DMS79 treated with DMSO at 0.1 percent for 48 hours (cell line): Measurements from ENCODE around the gene STAT5A.
"Not testable (repeated sequence)": the region's sequence is repeated elsewhere in the genome, so short reads cannot be mapped to it uniquely, and the experiment has no call there.

Source experiments
- DNase-seq: peaks from one replicate; lab custom pipeline; 2025; lab: John Stamatoyannopoulos, UW

STAT5A gene

GRCh38 chr17:42334677-42335076 lies 46.4 kb downstream of the STAT5A start:
- DNase-seq = no peak

DNA sequence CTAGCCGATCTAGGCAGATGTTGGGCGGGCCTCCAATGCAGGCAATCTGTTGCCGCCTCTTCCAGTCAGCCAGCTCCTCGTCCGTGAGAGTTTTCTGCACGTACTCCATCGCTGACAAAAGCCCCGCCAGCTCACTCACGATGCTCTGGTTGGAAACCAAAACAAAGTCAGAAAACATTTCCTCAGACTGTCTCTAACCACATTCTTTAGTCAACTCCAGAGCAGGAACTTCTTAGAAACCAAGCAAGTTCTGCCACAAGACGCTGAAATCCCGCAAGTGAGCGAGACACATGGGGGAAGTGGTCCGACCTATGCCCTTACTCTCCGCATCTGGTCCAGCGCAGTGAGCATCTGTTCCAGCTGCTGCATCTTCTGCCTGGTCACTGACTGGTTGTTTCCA lies 49.1 kb downstream of the STAT5A start:
- DNase-seq = no peak

GRCh38 chr17:42338427-42338985 lies 50.2 kb downstream of the STAT5A start:
- DNase-seq = no peak

- DNase-seq = no peak
Observed at GRCh38 chr17:42339221-42339620, 50.9 kb downstream of the STAT5A start.

- DNase-seq = no peak
Observed at GRCh38 chr17:42340691-42341127, 52.4 kb downstream of the STAT5A start.

GRCh38 chr17:42341568-42341967 lies 53.3 kb downstream of the STAT5A start:
- DNase-seq = no peak

DNA sequence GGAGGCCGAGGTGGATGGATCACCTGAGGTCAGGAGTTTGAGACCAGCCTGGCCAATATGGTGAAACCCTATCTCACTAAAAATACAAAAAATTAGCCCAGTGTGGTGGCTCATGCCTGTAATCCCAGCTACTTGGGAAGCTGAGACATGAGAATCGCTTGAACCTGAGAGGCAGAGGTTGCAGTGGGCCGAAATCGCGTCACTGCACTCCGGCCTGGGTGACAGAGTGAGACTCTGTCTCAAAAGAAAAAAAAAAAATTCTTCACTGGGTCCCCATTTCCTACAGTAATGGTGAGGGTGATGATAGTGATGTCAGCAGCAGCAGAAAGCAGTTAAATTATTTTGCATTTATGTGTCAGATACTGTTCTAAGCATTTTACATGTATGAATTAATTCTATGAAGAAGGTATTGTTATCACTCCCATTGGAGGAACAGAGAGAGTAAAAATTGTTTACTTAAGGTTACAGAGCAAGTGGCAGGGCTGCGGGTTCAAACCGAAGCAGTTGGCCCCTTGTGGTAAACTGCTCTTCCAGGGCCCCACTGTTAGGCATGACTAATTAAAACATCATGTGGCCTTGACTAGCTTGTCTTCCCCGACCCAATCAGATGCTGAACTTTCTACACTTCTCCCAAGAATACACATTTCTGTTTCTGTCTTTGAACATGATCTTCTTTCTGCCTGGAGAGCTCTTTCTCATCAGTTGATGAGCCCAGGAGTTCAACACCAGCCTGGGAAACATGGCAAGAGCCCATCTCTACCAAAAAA lies 54.1 kb downstream of the STAT5A start:
- DNase-seq = no peak

DNA sequence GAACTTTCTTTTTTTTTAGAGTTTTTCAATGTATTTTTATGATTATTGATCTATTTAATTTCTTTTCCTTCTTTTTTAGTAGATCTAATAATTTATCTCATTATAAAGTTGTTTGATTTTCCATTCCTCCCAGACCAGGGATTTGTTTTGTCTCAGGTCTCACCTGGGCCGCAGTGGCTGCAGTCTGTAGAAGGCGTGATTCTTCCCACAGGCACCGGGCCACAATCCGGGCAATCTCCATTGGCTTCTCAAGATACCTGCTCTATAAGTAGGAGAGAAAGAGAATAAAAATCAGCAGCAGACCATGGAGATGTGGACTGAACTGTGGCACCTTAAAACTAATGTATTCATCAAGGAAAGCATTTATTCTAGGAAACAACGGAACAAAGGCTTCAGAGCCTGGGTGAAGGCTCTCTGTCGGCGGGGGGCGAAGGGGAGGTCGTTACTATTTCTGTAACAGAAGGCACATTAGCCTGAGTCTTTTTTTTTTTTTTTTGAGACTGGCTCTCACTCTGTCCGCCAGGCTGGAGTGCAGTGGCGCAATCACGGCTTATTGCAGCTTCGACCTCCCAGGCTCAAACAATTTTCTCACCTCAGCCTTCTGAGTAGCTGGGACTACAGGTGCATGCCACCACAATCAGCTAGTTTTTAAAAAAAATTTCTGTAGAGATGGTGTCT lies 57.2 kb downstream of the STAT5A start:
- DNase-seq = no peak

- no peak for DNase-seq
Observed at GRCh38 chr17:42346481-42346880, 58.2 kb downstream of the STAT5A start.

- DNase-seq = no peak
Observed at GRCh38 chr17:42347198-42347597, 58.9 kb downstream of the STAT5A start.

GRCh38 chr17:42347606-42348005 lies 59.3 kb downstream of the STAT5A start:
- DNase-seq = no peak

GRCh38 chr17:42348104-42348503 lies 59.8 kb downstream of the STAT5A start:
- DNase-seq = no peak

- DNase-seq = no peak
Observed at GRCh38 chr17:42354956-42355843, 66.9 kb downstream of the STAT5A start.

DNA sequence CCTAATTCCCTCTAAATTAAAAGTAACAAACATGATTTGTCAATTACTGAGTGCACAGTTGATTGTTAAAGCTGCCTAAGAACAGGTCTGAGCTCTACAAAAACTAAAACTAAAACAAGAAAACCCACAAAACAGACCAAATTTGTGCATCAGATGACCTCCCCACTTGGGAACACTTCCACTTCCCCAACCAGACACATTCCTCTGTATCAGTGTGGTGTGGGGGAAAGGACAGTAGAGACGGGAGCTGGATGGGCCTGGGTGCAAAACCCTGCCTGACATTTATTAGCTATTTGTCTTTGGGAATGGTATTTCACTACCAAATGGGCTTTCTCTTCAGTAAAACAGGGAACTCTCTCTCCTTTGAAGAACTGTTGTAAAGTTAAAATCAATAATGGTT lies 70.1 kb downstream of the STAT5A start:
- no peak for DNase-seq

- DNase-seq = no peak
Observed at GRCh38 chr17:42359133-42359532, 70.8 kb downstream of the STAT5A start.

GRCh38 chr17:42360388-42360787 lies 72.1 kb downstream of the STAT5A start:
- DNase-seq = not testable (repeated sequence)
